Lower leg skin (tissue), 4 donors: ENCODE results near the gene KRTAP5-6. TPM values are rescaled to one million over a fixed set of nuclear protein-coding genes. Genes with fewer than 3 reads are reported as not detected.
A peak's percentile ranks its signal among the peaks of the same experiment; 100 is the strongest.

ENCODE experiments used
- DNase-seq, 2 donors: peaks; one replicate each; pipeline ENCODE4 v3.0.0-alpha.2; 2019; ENCODE audit warnings: low spot score in 2 of 2
- H3K4me3 ChIP-seq: fragments of 200-600 bp; sonication (generic); 2 replicates; pipeline ENCODE4 v1.5.1; 2017; ENCODE audit warnings: mild to moderate bottlenecking, low read depth; ENCODE audit not compliant: poor library complexity, severe bottlenecking
- POLR2A ChIP-seq, 2 donors: fragments of 450-650 bp; IDR thresholded peaks; one replicate each; pipeline ENCODE4 v1.6.1; 2016 to 2017; ENCODE audit warnings: antibody characterized with exemption in 2 of 2, mild to moderate bottlenecking in 1 of 2, moderate library complexity in 1 of 2
- WGBS, 2 donors: methylation state at CpG; one replicate each; pipeline ENCODE4 v1.1.5; 2018; 5-methylcytosine and 5-hydroxymethylcytosine counted together
- intact Hi-C: fragments of 100-400 bp; cut with DNase I; formaldehyde crosslinking; loops from one replicate; pipeline ENCODE4 v1.15.0; 2023; ENCODE audit warnings: low total_unique reads
- total RNA-seq, 4 donors: library from RNA; depleted of rRNA; stranded (reverse); fragments of >200 nt; gene quantifications; one replicate each; pipeline ENCODE4 v1.1.0, GENCODE V29; 2016
- TF ChIP-seq, protein P1 (sequence below), 3 donors: fragments of 450-650 bp; IDR thresholded peaks; one replicate each; pipeline ENCODE4 v1.5.1; 2016; ENCODE audit warnings: antibody characterized with exemption in 3 of 3, mild to moderate bottlenecking in 3 of 3, moderate library complexity in 2 of 3

The KRTAP5-6 gene
- total RNA-seq, 4 donors from 2014 or later: 6.7 TPM; not detected in 3

DNA sequence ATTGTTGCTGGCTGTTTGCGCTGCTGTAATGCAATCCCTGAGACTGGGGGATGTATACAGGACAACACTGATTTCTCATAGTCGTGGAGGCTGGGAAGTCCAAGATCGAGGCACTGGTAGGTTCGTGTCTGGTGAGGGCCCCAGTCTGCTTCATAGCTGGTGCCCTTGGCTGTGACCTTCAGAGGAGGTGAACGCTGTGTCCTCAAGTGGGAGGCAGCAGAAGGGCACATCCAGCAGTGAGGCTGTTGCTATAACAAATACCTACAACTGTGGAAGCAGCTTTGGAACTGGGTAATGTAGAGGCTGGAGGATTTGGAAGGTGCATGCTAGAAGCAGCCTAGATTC, 46.1 kb upstream of the KRTAP5-6 start:
- no peak overlapping the region for H3K4me3 ChIP-seq
- whole genome bisulfite sequencing, 2 donors: 76 to 85% methylated on average over 5 of the region's 5 CpGs
- intact Hi-C loops: loop anchor here (10.0 kb wide), 1 partner anchor 504 kb away; no protein-coding TSS in a partner anchor
- TF ChIP-seq, protein P1, sequence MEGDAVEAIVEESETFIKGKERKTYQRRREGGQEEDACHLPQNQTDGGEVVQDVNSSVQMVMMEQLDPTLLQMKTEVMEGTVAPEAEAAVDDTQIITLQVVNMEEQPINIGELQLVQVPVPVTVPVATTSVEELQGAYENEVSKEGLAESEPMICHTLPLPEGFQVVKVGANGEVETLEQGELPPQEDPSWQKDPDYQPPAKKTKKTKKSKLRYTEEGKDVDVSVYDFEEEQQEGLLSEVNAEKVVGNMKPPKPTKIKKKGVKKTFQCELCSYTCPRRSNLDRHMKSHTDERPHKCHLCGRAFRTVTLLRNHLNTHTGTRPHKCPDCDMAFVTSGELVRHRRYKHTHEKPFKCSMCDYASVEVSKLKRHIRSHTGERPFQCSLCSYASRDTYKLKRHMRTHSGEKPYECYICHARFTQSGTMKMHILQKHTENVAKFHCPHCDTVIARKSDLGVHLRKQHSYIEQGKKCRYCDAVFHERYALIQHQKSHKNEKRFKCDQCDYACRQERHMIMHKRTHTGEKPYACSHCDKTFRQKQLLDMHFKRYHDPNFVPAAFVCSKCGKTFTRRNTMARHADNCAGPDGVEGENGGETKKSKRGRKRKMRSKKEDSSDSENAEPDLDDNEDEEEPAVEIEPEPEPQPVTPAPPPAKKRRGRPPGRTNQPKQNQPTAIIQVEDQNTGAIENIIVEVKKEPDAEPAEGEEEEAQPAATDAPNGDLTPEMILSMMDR (IDR thresholded peaks at IDR 0.05): no peak
- no peak for TF ChIP-seq POLR2A (IDR thresholded peaks at IDR 0.05)
- no peak for DNase-seq

DNA sequence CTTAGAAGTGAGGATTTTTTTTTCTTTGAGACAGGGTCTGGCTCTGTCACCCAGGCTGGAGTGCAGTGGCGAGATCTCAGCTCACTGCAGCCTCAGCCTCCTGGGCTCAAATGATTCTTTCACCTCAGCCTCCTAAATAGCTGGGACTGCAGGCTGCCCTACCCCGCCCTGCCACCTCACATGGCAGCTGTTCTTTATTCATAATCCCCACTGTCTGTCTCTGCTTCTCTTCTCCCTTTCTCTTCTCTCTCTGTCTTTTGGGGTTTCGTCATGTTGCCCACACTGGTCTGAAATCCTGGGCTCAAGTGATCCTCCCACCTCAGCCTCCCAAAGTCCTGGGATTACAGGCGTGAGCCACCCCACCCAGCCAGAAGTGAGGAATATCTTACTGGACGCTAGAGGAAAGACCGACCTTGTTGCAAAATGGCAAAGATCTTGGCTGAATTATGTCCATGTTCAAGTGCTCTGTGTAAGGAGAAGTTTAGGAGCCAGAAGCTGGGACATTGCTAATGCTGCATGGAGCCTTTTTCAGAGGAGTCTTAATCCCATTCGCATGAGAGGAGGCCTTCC, 45.5 kb upstream of the KRTAP5-6 start:
- TF ChIP-seq POLR2A (IDR thresholded peaks at IDR 0.05): no peak
- TF ChIP-seq, protein P1 (IDR thresholded peaks at IDR 0.05): no peak
- DNase-seq: no peak
- intact Hi-C loops: loop anchor here (10.0 kb wide), 1 partner anchor 503 kb away; no protein-coding TSS in a partner anchor
- WGBS, 2 donors: 83 to 89% methylated on average over 7 of the region's 7 CpGs
- no peak overlapping the region for H3K4me3 ChIP-seq

DNA sequence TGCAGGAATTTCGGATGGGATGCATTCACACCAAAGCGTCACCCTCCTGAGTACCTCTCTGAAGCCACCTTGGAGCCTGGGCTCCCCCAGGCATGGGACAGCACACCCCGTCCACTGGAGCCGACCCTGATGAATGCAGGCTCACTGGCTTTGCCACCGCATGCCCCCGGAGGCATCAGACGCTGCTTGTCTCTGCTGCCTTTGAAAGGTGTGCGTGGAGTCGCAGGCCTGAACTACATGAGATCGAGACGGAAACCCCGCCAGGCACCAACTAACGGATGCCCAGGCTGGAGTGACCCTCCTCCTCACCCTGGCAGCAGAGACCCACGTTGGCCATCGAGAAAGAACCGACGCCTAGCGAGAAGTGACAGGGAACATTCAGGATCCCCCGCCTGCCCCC, 45.0 kb upstream of the KRTAP5-6 start:
- 82 to 85% methylated on average over 19 of the region's 19 CpGs for WGBS, 2 donors
- intact Hi-C loops: loop anchor here (10.0 kb wide), 1 partner anchor 503 kb away; no protein-coding TSS in a partner anchor

DNA sequence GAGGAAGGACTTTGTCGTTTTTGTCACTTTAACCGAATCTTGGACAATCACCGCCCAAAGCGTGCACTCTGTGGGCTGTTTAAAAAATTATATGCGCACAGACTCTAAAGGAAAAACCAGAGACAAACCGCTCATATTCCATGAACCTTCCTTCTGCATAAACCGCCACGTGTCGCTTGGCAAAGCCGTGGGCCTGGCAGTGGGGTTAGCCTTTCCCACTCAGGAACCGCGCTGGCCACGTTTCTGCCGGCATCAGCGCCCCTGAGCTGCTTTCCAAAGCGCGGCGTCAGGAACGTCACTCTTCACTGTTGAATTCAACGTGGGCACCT, 44.6 kb upstream of the KRTAP5-6 start:
- WGBS, 2 donors: 44 to 45% methylated on average over 20 of the region's 20 CpGs
- TF ChIP-seq, protein P1 (IDR thresholded peaks at IDR 0.05): no peak
- no peak for TF ChIP-seq POLR2A (IDR thresholded peaks at IDR 0.05)
- H3K4me3 ChIP-seq: no peak overlapping the region
- intact Hi-C loops: loop anchor here (10.0 kb wide), 1 partner anchor 502 kb away; no protein-coding TSS in a partner anchor
- no peak for DNase-seq

More for the DNA sequence above, 45.0 kb upstream of the KRTAP5-6 start:
- no peak for TF ChIP-seq POLR2A (IDR thresholded peaks at IDR 0.05)
- TF ChIP-seq, protein P1 (IDR thresholded peaks at IDR 0.05): no peak
- no peak overlapping the region for H3K4me3 ChIP-seq
- peak in 1 of 2 donors; percentile 80 for DNase-seq

DNA sequence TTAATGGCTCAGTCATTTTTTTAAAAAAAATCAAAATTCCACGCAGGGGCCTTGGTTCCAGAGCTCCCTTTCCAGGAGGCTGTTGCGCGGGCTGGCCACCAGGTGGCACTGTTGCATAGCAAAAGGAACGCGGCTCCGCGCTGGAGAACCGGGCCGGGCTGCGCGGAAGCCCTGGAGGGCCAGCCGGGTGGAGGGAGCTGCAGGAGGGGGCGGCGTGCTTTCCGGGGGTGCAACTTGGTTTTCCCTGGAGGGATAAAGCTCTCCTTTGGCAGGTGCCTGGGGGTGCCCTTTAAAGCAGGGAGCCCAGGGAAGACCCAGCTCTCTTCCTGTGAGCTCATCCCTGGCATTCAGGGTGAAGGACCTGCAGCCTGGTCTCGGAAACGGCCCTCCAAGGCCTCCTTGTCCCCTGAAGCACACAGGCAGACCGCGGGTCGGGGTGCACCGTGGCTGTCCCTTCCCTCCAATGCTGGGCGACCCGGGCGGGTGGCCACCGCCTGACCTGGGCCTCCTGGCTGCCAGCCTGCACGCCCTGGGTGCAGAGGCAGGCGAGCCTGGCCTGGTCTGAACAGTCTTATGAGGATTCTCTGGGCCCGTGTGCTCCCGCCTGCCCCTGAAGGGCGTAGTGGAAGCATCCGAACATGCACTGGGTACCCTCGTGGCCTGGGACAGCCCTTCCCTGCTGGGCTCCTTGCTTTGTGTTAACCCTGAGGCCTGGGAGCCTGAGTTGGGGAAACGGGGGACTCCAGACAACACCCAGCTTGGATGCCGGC, 44.0 kb upstream of the KRTAP5-6 start:
- intact Hi-C loops: loop anchor here (10.0 kb wide), 1 partner anchor 502 kb away; no protein-coding TSS in a partner anchor
- no peak overlapping the region for H3K4me3 ChIP-seq
- no peak for TF ChIP-seq POLR2A (IDR thresholded peaks at IDR 0.05)
- TF ChIP-seq, protein P1 (IDR thresholded peaks at IDR 0.05): peak in 1 of 3 donors; percentile 88
- 21 to 31% methylated on average over 25 to 34 of the region's 34 CpGs for WGBS, 2 donors
- peak; percentile 61 to 94 for DNase-seq
